HG02623 (cell line): ENCODE results near the gene SLC6A7.

Source experiments
- ATAC-seq: cut with Tn5 transposase; IDR thresholded peaks from one replicate; pipeline ENCODE4 v1.9.1; 2021; ENCODE audit warnings: moderate library complexity; ENCODE audit not compliant: unreplicated experiment

The SLC6A7 gene

GRCh38 chr5:150189728-150190502 is at the start of gene SLC6A7:
SLC6A7 (plus strand) TSS chr5:150190062; CDS start chr5:150190328, 266 bp downstream.
- no peak for ATAC-seq

- no peak for ATAC-seq
These were observed 49.0 kb upstream of the SLC6A7 start for GRCh38 chr5:150140830-150141229.

DNA sequence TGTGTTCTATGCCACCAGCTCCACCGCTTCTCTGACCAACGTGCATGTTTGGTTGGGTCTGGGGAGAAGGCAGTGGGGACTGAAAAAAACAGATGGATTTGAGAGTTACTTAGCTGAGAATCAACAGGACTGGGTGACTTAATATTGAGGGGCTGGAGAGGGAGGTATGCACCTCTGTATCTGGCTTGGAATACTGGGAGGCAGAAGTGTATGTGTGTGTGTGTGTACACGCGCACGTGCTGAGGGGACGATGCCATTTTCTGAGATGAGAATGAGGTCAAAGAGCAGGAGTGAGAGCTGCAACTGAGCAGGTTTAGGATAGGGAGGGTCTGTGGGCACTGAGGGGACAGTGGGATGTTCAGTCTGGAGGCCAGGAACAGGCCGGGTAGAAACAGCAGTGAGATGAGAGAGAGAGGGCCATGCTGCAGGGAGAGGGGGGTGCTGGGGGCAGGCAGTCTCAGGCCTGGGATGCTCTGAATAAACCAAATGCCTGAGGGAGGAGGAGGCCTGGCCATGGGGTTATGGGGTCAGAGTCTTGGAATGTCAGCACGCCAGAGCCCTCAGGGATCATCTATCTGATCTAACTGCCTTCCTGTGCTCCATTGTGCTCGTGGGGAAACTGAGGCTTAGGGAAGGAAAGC is 48.2 kb upstream of the SLC6A7 start:
- no peak for ATAC-seq

DNA sequence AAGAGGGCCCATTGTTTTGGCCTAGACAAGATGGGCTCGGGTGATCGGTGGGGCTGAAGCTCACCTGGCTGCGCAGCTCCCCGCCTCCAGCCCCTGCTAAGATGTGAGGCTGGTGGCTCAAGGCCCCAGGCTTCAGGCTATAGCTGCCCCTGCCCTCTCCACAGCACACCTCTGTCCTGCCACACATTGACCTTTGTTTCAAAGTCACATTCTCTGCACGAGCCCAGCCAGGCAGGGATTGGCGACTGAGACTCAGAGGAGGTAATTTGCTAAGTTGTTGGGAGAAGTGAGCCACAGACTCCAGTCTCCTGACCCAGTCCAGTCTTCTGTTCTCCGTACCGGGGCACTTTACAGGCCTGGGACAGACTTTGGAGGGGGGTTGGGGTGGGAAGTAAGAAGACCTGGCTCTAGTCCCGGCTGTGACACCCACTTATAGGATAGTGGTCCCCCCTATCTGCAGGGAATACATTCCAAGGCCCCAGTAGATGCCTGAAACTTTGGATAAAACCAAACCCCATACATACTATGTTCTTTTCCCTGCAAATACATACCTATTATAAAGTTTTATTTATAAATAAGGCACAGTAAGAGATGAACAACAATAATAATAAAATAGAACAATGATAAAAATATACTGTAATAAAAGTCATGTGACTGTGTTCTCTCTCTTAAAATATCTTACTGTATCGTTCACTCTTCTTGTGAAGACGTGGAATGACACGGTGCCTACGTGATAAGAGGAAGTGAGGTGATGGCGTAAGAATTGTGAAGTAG is 47.5 kb upstream of the SLC6A7 start:
- ATAC-seq = no peak

- no peak for ATAC-seq
These were observed 46.9 kb upstream of the SLC6A7 start for GRCh38 chr5:150142959-150143349.

GRCh38 chr5:150143350-150144245 is 46.3 kb upstream of the SLC6A7 start:
- no peak for ATAC-seq

GRCh38 chr5:150144246-150144801 is 45.5 kb upstream of the SLC6A7 start:
- no peak for ATAC-seq

DNA sequence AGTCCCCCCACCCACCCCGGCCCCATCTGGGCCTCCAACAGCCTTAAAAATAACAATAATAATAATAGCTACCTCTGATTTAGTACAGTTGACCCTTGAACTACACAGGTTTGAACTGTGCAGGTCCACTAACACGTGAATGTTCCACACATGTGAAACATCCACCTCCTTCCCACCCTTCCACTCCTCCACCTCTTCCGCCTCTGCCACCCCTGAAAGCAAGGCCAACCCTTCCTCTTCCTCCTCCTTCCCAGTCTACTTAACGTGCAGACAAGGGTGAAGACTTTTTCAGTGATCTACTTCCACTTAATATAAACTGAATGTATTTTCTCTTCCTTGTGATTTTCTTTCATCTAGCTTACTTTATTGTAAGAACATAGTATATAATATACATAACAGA is 45.0 kb upstream of the SLC6A7 start:
- no peak for ATAC-seq

- ATAC-seq = no peak
These were observed 43.6 kb upstream of the SLC6A7 start for GRCh38 chr5:150146235-150146634.

- ATAC-seq = no peak
These were observed 42.8 kb upstream of the SLC6A7 start for GRCh38 chr5:150146862-150147601.

- no peak for ATAC-seq
These were observed 42.2 kb upstream of the SLC6A7 start for GRCh38 chr5:150147670-150148069.

DNA sequence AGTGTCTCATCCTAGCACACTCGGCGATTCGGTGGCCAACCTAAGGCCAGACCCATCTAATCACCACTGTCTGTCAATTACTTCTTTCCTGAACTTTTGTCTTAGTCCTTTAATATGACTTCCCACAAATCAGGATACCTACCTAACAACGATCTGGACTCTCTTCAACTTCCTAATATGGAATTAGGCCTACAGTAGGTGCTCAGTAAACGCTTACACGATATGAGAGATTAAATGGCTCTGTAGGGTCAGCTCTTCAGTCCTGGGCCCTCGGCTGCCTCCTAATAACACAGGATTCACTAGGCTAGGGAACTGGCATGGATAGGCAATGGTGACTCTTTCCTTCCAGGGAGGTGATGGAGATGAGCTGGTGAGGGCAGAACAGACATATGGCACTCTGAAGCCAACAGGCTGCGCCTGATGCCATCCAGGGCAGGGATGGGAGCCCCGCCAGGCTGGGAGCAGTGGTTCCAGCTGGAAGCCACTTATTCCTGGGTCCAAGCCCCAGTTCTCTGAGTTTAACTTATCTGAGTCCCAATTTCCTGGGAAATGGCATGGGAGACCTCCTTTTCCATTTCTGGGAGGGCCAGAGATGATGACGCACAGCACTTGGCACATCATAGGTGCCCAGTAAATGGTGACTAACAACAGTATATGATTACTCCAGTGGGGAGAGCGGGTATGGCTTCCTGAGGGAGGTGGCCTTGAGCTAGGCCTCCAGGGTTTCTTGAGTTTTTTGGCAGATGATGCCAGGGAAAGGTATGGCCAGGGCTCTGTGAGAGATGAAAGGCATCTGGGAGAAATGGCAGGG is 41.5 kb upstream of the SLC6A7 start:
- no peak for ATAC-seq

GRCh38 chr5:150149618-150150017 is 40.2 kb upstream of the SLC6A7 start:
- no peak for ATAC-seq

DNA sequence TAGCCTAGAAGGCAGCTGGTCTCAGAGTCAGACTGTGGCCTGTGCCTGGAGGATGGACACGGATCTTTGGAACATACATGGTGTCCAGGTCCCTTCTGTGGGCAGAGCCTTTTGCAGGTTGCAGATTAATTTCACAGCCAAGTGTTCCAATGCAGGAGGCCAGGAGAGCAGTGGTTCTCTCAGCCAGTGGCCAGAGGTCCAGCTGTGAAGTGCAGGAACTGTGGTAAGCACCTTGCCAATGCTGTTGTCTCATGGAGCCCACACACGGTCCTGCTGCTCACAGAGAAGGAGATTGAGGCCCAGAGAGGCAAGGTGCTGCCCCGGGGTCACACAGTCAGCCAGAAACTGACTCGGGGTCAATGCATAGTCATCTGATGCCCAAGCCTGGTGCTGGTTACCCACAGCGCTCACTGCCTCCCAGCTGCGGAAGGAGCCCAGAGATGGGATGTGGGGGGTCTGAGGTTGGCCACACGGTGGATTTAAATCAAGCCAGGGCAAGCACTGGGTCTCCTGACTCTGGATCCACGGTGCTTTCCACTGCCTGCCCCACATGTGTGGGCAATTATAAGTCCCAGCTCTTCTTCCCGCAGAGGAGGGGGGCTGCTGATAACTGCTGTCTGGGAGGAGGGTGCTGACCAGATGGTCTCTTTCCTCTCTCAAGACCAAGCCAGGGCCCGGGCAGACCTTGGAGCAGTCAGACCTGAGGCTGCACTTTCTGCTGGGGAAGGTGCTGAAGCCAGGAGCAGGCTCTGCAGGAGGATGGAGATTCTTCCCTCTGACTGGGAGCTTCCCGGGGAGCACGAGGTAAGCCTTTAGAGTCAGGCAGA is 37.0 kb upstream of the SLC6A7 start:
- no peak for ATAC-seq

DNA sequence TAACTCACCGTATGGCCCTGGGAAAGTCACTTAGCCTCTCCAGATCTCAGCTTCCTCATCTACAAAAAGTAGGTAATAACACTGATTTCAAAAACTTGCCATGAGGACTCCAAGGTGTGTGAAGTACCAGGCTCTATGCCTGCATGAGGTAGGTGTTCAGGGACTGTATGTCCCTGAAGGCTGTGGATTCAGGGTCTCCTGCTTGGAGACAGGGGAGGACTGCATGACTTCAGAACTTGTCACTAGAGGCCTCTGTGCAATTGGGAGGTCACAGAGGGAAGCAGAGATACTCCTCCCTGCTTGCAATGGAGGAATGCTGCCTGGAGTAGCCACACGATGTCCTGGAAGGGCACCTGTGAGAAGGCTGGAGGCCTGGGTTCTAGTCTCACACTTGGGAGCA is 36.4 kb upstream of the SLC6A7 start:
- ATAC-seq = no peak

- no peak for ATAC-seq
These were observed 35.8 kb upstream of the SLC6A7 start for GRCh38 chr5:150153957-150154617.

- no peak for ATAC-seq
These were observed 35.2 kb upstream of the SLC6A7 start for GRCh38 chr5:150154618-150155128.
